ENCODE measurements around the gene E2F7. TPM values are rescaled to one million over a fixed set of nuclear protein-coding genes. Genes with fewer than 3 reads are reported as not detected.

Gene E2F7
- polyA plus RNA-seq, 3 donors = 6.1 to 9.4 (median 7.5) TPM

Other genes with a start within 250 kb of the E2F7 start
- 100 to 1,000 TPM in 1 of 3 donors, 10 to 100 TPM in 2; 83.5 to 113 (median 96.1) TPM for gene CSRP2, start 186.6 kb downstream of the E2F7 start, polyA plus RNA-seq (ENCODE audit: insufficient read length in 3 of 3)

All from renal pelvis (tissue), 3 donors.